Activated CD8-positive, alpha-beta memory T cell treated with anti-CD3 and anti-CD28 coated beads, Interleukin-2, amount 50 U/mL, for 4 hours (primary cell): ENCODE measurements around the gene STARD10.

ENCODE experiments used
- DNase-seq: peaks from one replicate; pipeline ENCODE4 v3.0.0-alpha.2; 2020

The STARD10 gene

DNA sequence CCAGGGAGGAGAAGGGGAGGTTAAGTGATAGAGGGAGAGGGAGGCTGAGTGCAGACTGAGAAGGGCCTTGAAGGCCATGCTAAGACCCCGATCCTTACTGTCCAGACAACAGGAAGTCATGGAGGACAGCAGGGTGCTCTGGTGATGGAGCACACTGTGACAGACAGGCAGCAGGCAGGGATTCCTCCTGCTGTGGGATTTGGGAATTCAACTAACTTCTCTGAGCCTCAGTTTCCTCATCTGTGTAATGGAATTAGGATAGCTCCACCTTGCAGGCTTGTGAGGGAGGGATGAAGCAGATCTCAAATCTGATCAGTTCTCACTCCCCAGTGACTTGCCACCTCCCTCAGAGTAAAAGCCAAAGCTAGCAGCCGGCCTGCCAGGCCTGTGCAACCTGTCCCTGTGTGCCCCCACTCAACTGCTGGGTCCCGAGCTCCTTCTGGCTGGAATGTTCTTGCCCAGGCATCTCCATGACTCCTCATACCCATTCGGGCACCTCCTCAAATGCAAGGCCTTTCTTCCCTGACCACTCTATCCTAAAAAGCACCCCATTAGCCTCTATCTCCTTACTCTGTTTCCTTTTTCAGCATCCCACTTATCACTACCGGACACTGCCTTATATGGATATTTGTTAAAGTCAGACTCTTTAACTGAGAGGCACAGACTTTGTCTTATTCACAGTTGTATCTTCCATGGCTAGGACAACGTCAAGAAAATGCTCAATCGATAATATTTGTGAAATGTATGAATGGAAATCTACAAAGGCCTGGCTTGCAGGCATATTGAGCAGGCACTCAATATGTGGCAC lies 51.1 kb downstream of the STARD10 start:
- no peak for DNase-seq

DNA sequence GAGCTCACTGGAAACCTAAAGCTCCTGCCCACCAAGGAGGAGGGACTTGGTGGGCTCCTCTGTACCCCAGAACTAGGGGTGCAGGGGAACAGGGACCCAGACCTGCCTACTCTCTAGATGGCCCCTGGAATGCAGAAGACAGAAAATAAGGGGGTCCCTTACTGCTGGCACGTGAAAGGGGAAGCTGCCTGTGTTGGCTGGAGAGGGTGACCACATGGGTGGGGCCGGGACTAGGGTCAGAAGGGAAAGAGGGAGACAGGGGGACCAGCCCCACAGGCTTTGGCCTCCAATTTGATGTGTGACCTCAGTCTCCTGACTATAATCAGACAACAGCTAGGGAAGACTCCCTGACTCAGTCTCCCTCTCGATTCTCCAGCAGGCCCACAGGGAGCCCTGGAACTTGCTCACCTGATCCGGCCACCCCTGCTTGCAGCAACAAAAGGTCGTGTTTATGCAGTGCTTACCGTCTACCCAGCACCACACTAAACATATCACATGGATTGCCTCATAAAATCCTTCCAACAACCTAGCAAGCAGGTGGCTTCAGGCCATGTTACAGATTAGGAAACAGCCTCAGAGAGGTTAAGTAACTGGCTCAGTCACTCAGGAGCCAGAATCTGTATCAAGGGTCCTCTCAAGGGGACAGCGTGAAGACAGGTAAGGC lies 51.9 kb downstream of the STARD10 start:
- DNase-seq: no peak

DNA sequence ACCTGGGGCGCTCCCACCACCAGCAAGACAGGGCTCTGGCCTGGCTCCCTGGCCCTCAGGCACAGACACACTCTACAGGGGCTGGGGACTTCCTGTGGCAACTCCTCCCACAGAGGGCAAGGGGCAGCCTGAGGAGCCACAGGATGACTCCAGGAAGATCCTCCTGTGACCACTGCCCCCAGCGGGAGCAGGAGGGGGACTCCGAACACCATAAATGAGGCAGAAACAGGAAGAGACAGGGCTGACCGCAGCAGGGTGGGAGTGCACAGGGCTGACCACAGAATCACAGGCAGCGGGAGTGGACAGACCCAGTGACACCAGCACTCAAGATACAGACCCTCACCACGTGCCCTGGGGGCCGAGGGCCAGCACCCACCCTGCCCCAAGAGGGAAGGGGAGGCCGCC lies 52.4 kb downstream of the STARD10 start:
- no peak for DNase-seq

DNA sequence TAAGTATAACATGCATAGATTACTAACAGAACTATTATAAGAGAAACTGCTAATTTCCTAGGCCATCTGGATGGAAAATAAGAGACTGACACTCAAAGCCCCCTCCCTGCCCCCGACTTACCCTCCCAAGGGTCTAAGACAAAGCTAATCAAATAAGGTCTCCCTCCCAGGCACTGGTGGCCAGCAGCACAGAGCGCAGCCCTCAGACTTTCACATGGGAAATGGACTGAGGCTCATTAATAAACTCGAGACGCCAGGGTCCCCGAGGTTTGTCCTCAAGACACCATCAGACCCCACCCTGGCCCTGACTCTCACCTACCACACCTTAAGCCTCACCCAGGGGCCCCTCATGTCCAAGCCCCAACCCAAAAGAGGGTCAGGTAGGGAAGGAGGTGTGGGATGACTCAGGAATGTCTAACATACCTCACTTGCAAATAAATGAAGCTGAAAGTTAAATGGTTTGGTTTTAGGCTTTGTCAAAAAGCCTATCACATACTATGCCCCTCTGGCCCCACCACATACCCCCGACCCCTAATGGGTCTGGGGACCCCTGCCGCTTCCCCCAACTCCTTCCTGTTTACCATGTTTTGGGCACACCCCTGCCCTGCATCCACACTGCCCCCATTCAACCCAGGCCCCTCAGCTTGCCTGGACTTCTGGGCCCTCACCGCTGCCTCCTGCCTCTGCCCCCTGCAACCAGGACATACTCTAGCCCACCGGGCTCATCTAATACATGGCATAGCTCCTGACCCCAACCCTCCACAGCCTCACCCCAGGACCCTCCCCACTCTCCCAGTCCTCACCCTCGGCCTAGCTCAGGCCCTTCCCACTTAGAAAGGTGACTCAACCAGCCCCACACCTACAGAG lies 53.1 kb downstream of the STARD10 start:
- DNase-seq: no peak

DNA sequence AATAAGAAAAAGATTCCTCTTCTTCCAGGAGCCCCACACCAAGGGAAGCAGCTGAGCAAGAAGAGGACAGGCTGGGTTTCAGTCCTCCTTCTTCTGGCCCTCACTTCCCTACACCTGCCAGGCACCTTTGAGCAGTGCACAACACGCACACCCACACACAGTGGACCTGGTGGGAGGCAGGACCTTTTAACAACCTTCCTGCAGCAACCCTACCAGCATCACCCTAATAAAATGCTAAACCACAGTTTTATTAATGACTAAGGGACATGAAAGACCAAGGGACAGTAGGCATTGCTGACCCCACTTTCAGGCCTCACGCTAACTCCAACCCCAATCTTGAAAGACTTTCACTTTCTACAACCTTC lies 53.8 kb downstream of the STARD10 start:
- no peak for DNase-seq

DNA sequence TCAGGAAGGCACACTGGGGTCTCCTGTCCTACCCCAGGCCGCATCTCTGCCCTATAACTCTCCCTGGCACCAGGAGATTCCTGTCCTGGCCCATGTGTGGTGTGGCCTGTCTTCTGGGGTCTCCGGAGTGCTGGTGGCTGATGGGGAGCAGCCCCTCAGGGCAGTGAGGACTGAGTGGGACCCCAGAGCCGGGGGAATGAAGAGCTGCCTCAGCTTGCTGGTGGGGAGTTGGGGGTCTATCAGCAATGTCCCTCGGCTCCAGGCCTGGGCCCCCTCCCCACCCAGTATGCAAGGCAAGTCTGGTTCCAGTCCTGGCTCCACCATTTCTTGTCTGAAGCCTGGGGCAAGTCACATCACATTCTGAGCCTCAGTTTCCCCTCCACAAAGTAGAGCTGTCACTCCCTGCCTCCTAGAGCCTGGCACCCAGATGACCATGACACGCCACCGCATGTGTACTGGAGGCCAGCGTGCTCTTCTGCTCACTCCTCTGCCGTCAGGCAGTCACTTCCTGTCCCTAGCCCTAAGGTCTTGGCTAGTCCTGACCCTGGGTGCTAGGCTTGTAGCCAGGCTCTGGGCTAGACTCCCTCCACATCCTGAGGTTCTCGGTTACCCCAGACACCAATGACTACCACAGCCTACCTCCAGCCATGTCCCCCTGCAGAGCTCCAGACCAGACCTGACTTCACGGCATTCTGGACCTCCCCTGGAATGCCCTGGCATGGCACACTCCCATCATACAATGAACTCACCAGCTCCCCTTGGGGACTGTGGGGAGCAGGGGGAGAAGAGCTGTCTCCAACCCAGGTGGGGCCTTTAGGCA lies 54.4 kb downstream of the STARD10 start:
- no peak for DNase-seq

DNA sequence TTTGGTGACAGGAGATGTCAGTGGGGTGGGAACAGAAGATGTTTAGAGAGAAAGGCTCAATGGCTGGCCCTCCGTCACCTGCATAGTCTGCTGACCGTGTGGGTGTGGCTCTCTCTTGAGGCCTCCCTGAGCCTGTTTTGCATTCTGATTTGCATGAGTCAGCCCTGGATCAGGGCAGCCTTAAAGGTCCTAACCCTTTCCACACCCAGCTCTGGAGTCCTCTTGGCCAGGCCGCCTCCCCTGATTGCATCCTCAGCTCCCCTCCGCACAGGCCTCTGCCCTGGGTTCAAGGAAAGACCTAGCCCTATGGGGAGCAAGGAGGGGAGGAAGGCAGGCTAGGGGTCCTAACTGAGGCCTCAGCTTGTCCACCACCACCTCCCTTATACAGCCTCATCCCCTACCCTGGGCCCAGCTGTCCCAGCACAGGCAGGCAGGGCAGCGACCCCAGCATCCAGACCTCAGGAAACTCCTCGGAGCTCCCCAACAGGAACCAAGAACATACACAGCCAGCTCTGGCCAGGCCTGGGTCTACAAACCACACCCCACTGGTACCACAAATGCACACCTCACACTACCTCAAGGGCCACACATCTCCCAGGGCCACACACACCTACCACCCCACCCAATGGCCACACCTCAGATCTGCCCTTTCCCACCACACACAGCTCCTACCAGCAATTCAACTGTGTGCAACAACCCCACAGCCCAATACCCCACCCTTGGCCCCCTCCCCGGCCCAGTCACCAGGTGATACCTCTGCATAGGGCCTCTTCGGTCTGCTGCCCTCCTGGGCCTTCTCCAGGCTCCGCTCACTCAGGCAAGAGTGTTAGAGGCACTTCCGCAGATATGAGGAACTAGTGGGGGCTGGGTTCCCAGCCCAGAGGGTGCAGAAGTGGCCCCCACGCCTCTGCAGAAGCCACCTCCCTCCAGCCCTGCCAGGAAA lies 55.4 kb downstream of the STARD10 start:
- no peak for DNase-seq

DNA sequence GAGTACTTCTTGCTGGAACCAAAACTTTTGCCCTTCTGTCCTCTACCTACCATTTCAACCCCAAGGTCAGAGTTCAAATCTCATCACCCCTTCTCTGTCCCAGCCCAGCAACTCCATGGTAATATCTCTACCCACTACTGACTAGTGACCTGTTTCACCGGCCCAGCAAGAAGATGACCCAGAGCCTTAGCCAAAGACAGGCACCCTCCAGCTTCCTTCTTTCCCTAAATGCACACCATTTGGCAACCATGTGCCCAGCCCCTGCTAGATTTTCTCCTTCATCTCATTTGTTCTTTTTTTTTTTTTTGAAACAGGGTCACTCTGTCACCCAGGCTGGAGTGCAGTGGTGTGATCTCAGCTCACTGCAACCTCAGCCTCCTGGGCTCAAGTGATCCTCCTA lies 56.5 kb downstream of the STARD10 start:
- DNase-seq: no peak

DNA sequence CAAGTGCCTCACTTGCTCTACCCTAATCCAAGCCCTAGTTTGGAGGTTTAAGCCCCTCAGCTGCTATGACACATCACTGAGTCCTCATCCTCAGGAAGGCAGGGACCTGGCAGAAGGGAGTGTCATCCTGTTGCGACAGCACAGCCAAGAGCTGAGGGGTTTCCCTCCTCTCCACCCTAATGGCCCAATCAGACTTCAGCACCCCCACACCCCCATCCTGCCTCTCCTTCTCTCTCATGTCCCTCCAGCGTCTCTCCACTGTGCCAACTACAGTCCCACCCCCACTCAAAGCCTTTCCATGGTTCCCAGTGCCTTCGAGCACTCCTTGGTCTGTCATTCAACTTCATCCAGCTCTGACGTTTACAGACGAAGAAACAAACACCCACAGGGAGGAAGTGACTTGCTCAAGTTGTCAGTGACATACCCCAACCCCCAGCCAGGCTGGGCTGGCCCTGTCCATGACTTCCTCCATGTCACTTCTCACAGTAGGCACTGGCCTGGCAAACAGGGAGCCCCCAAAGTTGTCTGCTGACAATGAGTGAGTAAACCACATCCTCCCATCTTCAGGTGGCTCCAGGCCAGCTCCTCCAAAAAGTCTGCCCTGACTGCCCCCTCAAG lies 57.3 kb downstream of the STARD10 start:
- DNase-seq: peak; percentile 65

DNA sequence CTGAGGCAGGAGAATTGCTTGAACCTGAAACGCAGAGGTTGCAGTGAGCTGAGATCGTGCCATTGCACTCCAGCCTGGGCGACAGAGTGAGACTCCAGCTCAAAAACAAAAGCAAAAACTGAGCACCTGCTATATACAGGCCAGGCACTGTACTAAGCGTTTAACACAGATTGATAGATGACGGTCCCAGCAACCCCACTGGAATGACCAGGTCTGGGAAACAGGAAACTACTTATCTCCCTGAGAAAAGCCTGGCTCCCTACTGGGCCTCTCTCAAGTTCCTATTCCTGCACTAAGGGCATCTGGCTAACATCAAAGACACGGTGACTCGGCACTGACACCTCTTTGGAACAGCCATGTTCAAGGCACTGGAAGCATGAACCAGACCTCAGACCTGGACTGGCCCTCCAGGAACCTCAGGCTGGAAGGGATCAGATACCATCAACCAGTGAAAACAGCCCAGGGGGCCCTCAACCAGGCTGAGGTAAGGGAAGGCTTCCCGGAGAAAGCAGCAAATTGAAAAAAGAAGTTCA lies 58.3 kb downstream of the STARD10 start:
- no peak for DNase-seq

DNA sequence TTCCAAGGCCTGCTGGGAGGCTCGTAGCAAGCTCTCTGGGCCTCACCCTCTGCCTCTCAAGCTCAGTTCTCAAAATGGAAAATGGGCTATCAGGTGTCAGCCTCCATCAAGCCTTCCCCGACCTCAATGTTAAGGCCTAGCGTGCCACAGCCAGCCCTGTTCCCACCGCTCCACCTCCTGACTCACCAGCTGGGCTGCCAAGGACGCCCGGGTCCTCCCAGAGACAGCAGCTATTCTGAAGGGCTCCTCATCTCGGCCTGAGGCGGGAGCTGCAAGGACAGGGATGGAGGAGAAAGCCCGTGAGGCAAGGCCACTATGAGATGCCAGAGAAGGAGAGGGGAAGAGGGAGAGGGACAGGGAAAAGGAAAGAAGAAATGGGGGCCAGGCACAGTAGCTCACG lies 61.5 kb downstream of the STARD10 start:
- DNase-seq: no peak

DNA sequence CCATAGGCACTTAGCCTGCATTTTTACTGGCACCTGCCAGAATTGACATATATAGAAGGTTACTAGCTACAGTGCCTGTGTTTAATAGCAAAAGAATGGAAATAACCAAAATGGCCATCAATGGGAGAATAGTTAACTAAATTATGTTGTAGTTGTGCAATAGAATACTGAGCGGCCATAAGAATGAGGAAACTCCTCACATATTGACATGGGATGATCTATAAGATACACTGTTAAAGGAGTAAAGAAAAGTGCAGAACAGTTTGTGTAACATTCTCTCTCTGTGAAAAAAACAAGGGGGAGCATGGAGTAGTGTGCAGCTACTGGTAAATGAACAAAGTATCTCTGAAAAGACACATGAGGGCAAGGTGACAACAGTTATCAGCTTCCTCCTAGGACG lies 63.1 kb downstream of the STARD10 start:
- DNase-seq: no peak

DNA sequence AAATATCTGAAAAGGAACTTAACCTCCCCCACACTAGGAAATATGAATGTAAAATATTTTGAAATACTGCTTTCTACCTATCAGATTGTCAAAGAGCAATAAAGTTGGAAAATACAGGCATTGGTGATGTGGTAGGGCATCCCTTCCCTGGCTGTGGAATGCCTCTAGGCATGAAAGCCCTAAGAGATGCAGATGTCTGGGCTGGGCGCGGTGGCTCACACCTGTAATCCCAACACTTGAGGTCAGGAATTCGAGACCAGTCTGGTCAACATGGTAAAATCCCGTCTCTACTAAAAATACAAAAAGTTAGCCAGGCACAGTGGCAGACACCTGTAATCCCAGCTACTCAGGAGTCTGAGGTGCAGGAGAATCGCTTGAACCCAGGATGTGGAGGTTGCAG lies 63.6 kb downstream of the STARD10 start:
- DNase-seq: no peak

DNA sequence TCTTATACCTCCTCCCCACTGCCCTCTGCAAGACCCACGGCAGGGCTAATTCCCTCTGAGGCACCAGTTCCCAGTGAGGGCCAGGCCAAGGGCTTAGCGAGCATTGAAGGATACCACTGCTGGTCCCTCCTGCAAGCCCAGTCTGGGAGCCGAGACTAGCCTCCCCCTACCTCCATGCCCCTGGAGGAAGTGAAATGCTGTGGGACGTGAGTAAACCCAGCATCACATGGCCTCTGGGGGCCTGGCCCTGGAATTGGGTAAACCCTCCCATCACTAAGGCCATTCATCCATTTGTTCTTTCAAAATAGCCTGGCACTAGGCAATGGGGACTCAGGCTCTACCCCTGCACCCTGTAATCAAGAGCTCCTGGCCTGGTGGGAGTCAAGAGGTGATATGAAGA lies 66.3 kb downstream of the STARD10 start:
- no peak for DNase-seq

DNA sequence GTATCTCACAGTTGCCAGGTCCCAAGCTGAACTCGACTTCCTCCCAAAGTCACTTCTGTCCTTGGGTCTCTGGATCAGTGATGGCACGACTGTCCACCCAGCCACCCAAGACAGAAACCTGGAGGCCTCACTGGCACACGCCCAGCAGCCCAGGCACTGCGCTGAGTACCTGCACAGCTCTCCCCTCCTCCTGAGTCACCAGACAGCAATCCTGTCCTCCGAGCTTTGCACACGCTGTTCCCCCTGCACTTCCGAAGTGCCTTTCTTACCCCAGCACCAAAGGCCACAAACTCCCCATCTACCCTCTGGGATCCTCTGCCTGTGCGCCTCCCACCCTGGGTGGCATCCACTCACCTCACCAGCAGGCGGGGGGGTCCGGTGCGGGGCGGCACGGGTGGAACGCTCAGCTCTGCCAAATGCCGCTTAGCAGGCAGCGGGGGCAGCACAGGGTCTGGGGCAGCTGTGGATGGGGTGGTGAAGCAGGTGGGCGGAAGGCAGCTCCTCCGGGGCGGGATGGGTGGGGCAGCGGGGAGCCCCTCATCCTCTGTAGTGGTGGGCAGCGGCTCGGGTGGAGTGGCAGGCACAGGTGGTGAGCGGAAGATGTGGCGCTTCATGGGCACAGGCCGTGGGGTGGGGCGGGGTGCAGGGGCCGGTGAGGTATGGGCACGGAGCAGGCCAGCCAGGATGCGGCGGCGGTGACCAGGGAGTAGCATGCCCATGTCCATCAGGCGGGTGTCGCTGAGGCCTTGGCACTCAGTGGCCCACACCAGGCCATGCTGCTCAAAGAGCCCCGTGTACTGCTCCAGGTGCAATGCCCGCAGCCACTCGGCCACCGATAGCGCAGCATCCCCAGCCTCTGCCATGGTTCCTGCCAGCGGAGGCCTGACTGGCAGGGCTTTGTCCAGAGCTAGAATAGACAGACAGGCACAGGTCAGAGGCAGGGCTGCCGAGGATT lies 67.3 kb downstream of the STARD10 start:
- DNase-seq: no peak

DNA sequence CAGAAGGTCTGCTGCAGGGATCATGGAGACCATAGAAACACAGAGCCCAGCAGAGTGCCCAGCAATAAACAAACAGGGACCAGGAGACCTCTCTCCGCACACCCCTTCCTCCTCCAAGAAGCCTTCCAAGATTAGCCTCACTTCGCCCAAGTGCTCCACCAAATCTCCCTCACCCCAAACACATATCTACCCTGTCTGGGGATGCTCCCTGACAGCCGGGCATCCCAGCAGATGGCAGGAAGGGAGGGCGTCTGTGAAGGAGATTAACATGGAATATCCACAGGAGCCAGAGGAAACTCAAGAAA lies 68.2 kb downstream of the STARD10 start:
- no peak for DNase-seq

DNA sequence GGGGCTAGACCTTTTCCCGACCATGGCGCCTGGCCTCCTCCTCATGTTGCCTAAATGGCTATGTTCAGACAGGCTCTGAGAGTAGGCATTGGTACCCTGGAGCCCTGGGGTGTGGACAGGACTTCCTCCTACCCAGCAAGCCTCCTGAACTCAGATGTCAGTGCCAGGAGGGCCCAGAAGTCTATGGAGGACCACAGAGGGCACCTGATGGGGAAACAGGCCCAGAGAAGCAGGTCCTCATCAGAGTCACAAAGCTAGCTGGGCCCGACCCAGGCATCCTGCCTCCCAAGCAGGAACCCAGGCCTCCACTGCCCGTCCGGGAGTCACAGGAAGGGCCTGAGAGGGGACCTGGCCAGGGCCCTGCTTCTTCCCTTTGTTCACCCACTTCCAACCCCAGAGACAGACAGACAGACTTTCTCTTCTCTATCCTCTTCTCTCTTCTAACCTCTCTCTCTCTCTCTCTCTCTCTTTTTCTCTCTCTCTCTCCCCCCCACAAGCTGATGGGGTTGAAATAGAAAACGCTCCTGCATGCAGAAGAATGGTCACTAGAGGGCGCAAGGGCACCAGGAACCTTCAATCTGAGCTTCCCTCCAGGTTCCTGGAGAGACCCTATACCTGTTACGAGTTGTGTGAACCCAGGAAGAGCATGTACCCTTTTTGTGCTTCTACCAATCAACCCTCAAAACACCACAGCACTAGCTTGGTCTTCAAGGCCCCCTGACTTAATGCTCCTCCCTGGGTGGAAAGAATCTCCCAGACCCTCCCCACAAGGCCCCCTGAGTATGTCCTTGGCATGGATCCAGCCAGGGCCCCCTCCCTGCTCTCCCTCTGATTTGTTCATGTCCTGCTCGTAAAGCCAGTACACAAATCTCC lies 68.8 kb downstream of the STARD10 start:
- peak; percentile 81 for DNase-seq

DNA sequence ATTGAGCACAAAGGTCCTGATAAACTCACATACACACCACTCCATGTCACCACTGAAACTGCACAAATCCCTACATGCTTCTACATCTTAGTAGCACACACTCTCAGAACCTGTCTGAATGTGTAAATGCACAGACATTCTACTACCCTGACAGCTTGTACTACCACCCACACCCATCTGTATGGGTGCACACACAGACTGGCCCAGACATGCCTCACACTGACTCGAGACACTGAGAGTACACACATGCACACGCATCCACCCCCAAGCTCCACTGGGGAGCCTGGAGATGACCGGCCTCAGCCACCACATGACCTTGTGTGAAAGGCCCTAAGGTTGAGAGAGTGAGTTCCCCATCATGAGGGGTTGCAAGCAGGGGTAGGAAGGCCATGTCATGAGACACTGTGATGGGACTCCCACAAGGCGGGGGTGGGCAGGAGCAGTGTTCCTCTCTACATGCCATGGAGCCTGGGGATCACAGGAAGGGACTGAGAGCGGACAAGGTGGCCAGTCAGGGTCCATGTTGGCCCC lies 69.8 kb downstream of the STARD10 start:
- DNase-seq: no peak

DNA sequence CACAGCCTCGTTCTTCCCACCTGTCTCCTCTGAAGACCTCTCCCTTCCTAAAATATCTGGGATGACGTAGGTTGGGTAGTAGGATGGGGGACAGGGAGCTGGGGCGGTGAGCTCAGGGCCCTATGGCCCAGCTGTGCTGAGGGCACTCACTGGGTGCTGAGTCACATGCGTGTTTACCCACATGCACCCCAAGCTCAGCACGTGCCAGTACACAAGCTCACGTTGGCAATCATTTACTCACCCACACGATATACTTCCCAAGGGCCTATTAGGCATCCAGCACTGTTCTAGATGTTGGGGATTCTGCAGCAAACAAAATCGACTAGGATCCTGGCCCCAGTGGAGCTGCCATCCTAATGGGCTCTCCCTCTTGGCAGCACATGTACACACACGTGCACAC lies 70.3 kb downstream of the STARD10 start:
- DNase-seq: no peak
